Natural killer cell (primary cell): ENCODE measurements around the gene RAPGEF3. TPM values are rescaled to one million over a fixed set of nuclear protein-coding genes. Genes with fewer than 3 reads are reported as not detected.

Source experiments
- ATAC-seq, 3 donors: fragments of 150-1000 bp in 2 of 3; fragments of 200-7000 bp in 1 of 3; cut with Tn5 transposase; 1 replicate in 1 of 3; 2 replicates in 2 of 3; pipeline ENCODE4 v1.10.0; 2021; ENCODE audit warnings: mild to moderate bottlenecking in 2 of 3, moderate library complexity in 2 of 3
- DNase-seq, 2 donors: peaks; one replicate each; pipeline versions ENCODE4 v3.0.0 to v3.0.0-alpha.2; 2013 to 2021; ENCODE audit warnings: mixed read lengths in 1 of 2
- H3K27ac ChIP-seq: one replicate; pipeline ENCODE4 v1.5.1; 2013; ENCODE audit warnings: mild to moderate bottlenecking, low read length
- H3K27me3 ChIP-seq: one replicate; pipeline ENCODE4 v1.6.1; 2013; ENCODE audit warnings: low read length; ENCODE audit not compliant: control insufficient read depth, insufficient read depth
- H3K36me3 ChIP-seq: one replicate; pipeline ENCODE4 v1.6.1; 2013; ENCODE audit warnings: low read length; ENCODE audit not compliant: control insufficient read depth, insufficient read depth
- H3K4me1 ChIP-seq: one replicate; pipeline ENCODE4 v1.6.1; 2013; ENCODE audit warnings: low read length; ENCODE audit not compliant: control insufficient read depth, insufficient read depth
- H3K4me3 ChIP-seq: one replicate; pipeline ENCODE4 v1.5.1; 2013; ENCODE audit warnings: low read length
- H3K9me3 ChIP-seq: one replicate; pipeline ENCODE4 v1.6.1; 2013; ENCODE audit warnings: low read length; ENCODE audit not compliant: control insufficient read depth, insufficient read depth
- H3K27ac Mint-ChIP-seq, 2 donors: one replicate each; pipeline ENCODE4 v1.8.0; 2022; ENCODE audit warnings: mild to moderate bottlenecking in 2 of 2, mixed read lengths in 2 of 2, moderate library complexity in 1 of 2
- H3K27me3 Mint-ChIP-seq, 2 donors: one replicate each; pipeline ENCODE4 v1.8.0; 2022; ENCODE audit warnings: low read depth in 2 of 2, mixed read lengths in 2 of 2
- H3K36me3 Mint-ChIP-seq: one replicate; pipeline ENCODE4 v1.8.0; 2022; ENCODE audit warnings: mixed read lengths
- H3K4me1 Mint-ChIP-seq, 2 donors: one replicate each; pipeline ENCODE4 v1.8.0; 2022; ENCODE audit warnings: mixed read lengths in 2 of 2
- H3K4me3 Mint-ChIP-seq: one replicate; pipeline ENCODE4 v1.8.0; 2022; ENCODE audit warnings: mild to moderate bottlenecking, moderate library complexity, mixed read lengths
- H3K9me3 Mint-ChIP-seq, 2 donors: one replicate each; pipeline ENCODE4 v1.8.0; 2022; ENCODE audit warnings: mixed read lengths in 2 of 2
- CTCF ChIP-seq: fragments of 200-600 bp; IDR thresholded peaks from one replicate; pipeline ENCODE4 v1.8.0; 2022; ENCODE audit warnings: antibody characterized with exemption
- WGBS: methylation state at CpG from one replicate; pipeline ENCODE4 v1.1.7; 2013; ENCODE audit warnings: missing lambda C conversion rate; ENCODE audit not compliant: insufficient coverage; 5-methylcytosine and 5-hydroxymethylcytosine counted together
- intact Hi-C: fragments of 100-400 bp; cut with micrococcal nuclease; formaldehyde crosslinking; loops from one replicate; pipeline ENCODE4 v1.14.2; 2022
- total RNA-seq, 4 donors: library from RNA; stranded (reverse); fragments of 120-200 nt in 1 of 4; gene quantifications; one replicate each; pipeline versions ENCODE4 v1.2.3 to v1.2.4, GENCODE V29; 2013 to 2022

Gene RAPGEF3
- total RNA-seq, 3 donors from 2014 or later (not counting 1 experiment from before 2014, with no cell fraction given): 0.23 to 0.73 (median 0.49) TPM

GRCh38 chr12:47687636-47688035 lies 71.0 kb downstream of the RAPGEF3 start:
- DNase-seq: no peak
- WGBS: 97% methylated on average over 3 of the region's 3 CpGs
- Histone ChIP-seq H3K27ac (no peak overlapping the region), H3K27me3 (no peaks in the 10 kb centered on the region), H3K4me3 (no peak overlapping the region), H3K36me3 (peaks cover 32% of the 10 kb centered on the region), H3K4me1 (no peaks in the 10 kb centered on the region), H3K9me3 (no peaks in the 10 kb centered on the region)
- no peak for TF ChIP-seq CTCF
- no peak for ATAC-seq
- Mint-ChIP-seq H3K9me3 (no peaks in the 10 kb centered on the region), H3K4me3 (no peak overlapping the region), H3K4me1 (no peaks in the 10 kb centered on the region), H3K27ac (no peak overlapping the region), H3K27me3 (no peaks in the 10 kb centered on the region), H3K36me3 (no peaks in the 10 kb centered on the region)
- intact Hi-C loops: no loop called here

- intact Hi-C loops: loop anchor here (1.0 kb wide), 1 partner anchor 654 kb away; no protein-coding TSS in a partner anchor
- peaks cover 32% of the 10 kb centered on the region for H3K36me3 ChIP-seq
- no CpG with 5 or more reads among the region's 4 CpGs for WGBS
- H3K27me3 Mint-ChIP-seq: no peaks in the 10 kb centered on the region
- no peak overlapping the region for H3K27ac ChIP-seq
- no peaks in the 10 kb centered on the region for H3K4me1 ChIP-seq
- H3K9me3 ChIP-seq: no peaks in the 10 kb centered on the region
- DNase-seq: peak in 1 of 2 donors; percentile 67
- H3K4me3 ChIP-seq: no peak overlapping the region
- no peaks in the 10 kb centered on the region for H3K9me3 Mint-ChIP-seq
- TF ChIP-seq CTCF: peak; percentile 35
- no peaks in the 10 kb centered on the region for H3K27me3 ChIP-seq
- peak in 2 of 3 donors; percentile 52 to 59 for ATAC-seq
- H3K4me3 Mint-ChIP-seq: no peak overlapping the region
- H3K27ac Mint-ChIP-seq: no peak overlapping the region
- no peaks in the 10 kb centered on the region for H3K36me3 Mint-ChIP-seq
- H3K4me1 Mint-ChIP-seq: no peaks in the 10 kb centered on the region
Measured at GRCh38 chr12:47686645-47687240, 71.9 kb downstream of the RAPGEF3 start.

Other genes starting within 250 kb of the RAPGEF3 start
- 10 to 100 TPM; 22.8 to 35.8 (median 24.8) TPM for gene RPAP3, start 52.9 kb downstream of the RAPGEF3 start, total RNA-seq
- under 1 TPM; 0.20 to 0.41 (median 0.24) TPM for gene ENDOU, start 33.4 kb downstream of the RAPGEF3 start, total RNA-seq
- 1 to 10 TPM; 2.0 to 4.4 (median 3.4) TPM for gene SLC48A1, start 14.4 kb upstream of the RAPGEF3 start, total RNA-seq
- gene HDAC7, start 61.0 kb upstream of the RAPGEF3 start, total RNA-seq: 100 to 1,000 TPM; 141 to 235 (median 147) TPM
- 1 to 10 TPM; 1.1 to 2.5 (median 1.6) TPM for gene VDR, start 146.1 kb upstream of the RAPGEF3 start, total RNA-seq
- gene TMEM106C, start 204.7 kb upstream of the RAPGEF3 start, total RNA-seq: 10 to 100 TPM; 19.1 to 26.2 (median 22.5) TPM
- gene COL2A1, start 245.6 kb upstream of the RAPGEF3 start, total RNA-seq: not detected